K562 (cell line): ENCODE results near the gene ZNF358. TPM values are rescaled to one million over a fixed set of nuclear protein-coding genes. Genes with fewer than 3 reads are reported as not detected.

ENCODE experiments used
- BDP1 ChIP-seq: IDR thresholded peaks from 3 replicates; pipeline ENCODE4 v1.6.1; 2011; ENCODE audit not compliant: insufficient read length, insufficient read depth
- CBX2 ChIP-seq: fragments of 200-600 bp; sonication (generic); IDR thresholded peaks from one replicate; pipeline ENCODE4 v1.6.1; 2012; ENCODE audit warnings: mild to moderate bottlenecking, low read length, inconsistent platforms; ENCODE audit not compliant: insufficient read depth, poor library complexity, severe bottlenecking
- ELF4 ChIP-seq: fragments of 450-650 bp; formaldehyde crosslinking; IDR thresholded peaks from 2 replicates; pipeline ENCODE4 v1.4.0; 2022; ENCODE audit warnings: missing genetic modification characterization
- HIVEP1 ChIP-seq: fragments of 250-450 bp; sonication (Bioruptor Pico); IDR thresholded peaks from 2 replicates; pipeline ENCODE4 v1.4.0; 2020; ENCODE audit warnings: mild to moderate bottlenecking
- KDM5B ChIP-seq: fragments of 200-600 bp; sonication (generic); IDR thresholded peaks from 2 replicates; pipeline ENCODE4 v1.6.1; 2012; ENCODE audit warnings: low read depth, mild to moderate bottlenecking, moderate library complexity, low read length, control low read depth, inconsistent platforms; ENCODE audit not compliant: insufficient replicate concordance
- LCOR ChIP-seq: sonication (generic); formaldehyde crosslinking; IDR thresholded peaks from 2 replicates; pipeline ENCODE4 v1.8.0; 2022; ENCODE audit warnings: mild to moderate bottlenecking, missing genetic modification reagents
- MAX ChIP-seq: sonication (generic); formaldehyde crosslinking; IDR thresholded peaks from 2 replicates; pipeline ENCODE4 v1.9.0; 2022; ENCODE audit warnings: mild to moderate bottlenecking, missing genetic modification reagents
- NCOA6 ChIP-seq: fragments of 450-650 bp; IDR thresholded peaks from 2 replicates; pipeline ENCODE4 v1.6.1; 2017; ENCODE audit warnings: mild to moderate bottlenecking
- NFRKB ChIP-seq: fragments of 450-650 bp; IDR thresholded peaks from 2 replicates; pipeline ENCODE4 v1.6.1; 2016; ENCODE audit warnings: low read depth
- PCBP2 ChIP-seq: fragments of 200-400 bp; formaldehyde crosslinking; IDR thresholded peaks from 2 replicates; pipeline ENCODE4 v1.6.1; 2018; ENCODE audit warnings: low read length, low read depth, mild to moderate bottlenecking, moderate library complexity; ENCODE audit not compliant: poor library complexity, severe bottlenecking
- PHF21A ChIP-seq: fragments of 450-650 bp; IDR thresholded peaks from 2 replicates; pipeline ENCODE4 v1.6.1; 2017; ENCODE audit warnings: low read depth, borderline replicate concordance
- SAFB ChIP-seq: fragments of 200-400 bp; formaldehyde crosslinking; IDR thresholded peaks from 2 replicates; pipeline ENCODE4 v1.6.1; 2017; ENCODE audit warnings: low read depth, low read length, borderline replicate concordance
- TARDBP ChIP-seq: fragments of 450-650 bp; IDR thresholded peaks from 2 replicates; pipeline ENCODE4 v1.6.1; 2016
- ZFP1 ChIP-seq: fragments of 450-650 bp; formaldehyde crosslinking; IDR thresholded peaks from 2 replicates; pipeline ENCODE4 v1.4.0; 2020; ENCODE audit warnings: mild to moderate bottlenecking, mixed read lengths
- polyA plus RNA-seq, 8 experiments: library from polyadenylated mRNA; depleted of rRNA in 4 of 8; stranded (reverse) in 5 of 8; unstranded in 3 of 8; fragments of >200 nt; fragmentation: Nextera tagmentation in 2 of 8; fragmentation: Illumina TruSeq in 1 of 8; extraction: Ambion mirVana in 2 of 8; extraction: Trizol in 1 of 8; gene quantifications; 2 replicates each; pipeline versions ENCODE4 v1.2.1 to v1.2.3, GENCODE V29; 2011 to 2014; ENCODE audit warnings: inconsistent platforms in 1 of 8, missing spikeins in 1 of 8
- total RNA-seq, 7 experiments: library from RNA; depleted of rRNA in 6 of 7; stranded (reverse); fragments of >200 nt in 6 of 7; fragmentation: Illumina TruSeq in 2 of 7; extraction: Trizol in 2 of 7; gene quantifications; 2 replicates each; pipeline versions ENCODE4 v1.2.1 to v1.2.3, GENCODE V29; 2011 to 2021; ENCODE audit warnings: low replicate concordance in 1 of 7
- TF ChIP-seq, protein P1 (sequence below): fragments of 450-650 bp; IDR thresholded peaks from 2 replicates; pipeline ENCODE4 v1.6.1; 2016; ENCODE audit warnings: low read depth
- TF ChIP-seq, protein P2 (sequence below): sonication (generic); formaldehyde crosslinking; IDR thresholded peaks from 2 replicates; pipeline ENCODE4 v1.9.0; 2022; ENCODE audit warnings: mild to moderate bottlenecking, missing genetic modification reagents
- TF ChIP-seq, protein P3 (sequence below): fragments of 450-650 bp; IDR thresholded peaks from 2 replicates; pipeline ENCODE4 v1.6.1; 2016; ENCODE audit warnings: mild to moderate bottlenecking

Gene ZNF358
- total and polyA plus RNA-seq, 9 of the 15 experiments (the other 6 are each of a cell fraction or from before 2014, with no cell fraction given) = 0.04 to 17.2 (median 4.9) TPM

- TF ChIP-seq, protein P1, sequence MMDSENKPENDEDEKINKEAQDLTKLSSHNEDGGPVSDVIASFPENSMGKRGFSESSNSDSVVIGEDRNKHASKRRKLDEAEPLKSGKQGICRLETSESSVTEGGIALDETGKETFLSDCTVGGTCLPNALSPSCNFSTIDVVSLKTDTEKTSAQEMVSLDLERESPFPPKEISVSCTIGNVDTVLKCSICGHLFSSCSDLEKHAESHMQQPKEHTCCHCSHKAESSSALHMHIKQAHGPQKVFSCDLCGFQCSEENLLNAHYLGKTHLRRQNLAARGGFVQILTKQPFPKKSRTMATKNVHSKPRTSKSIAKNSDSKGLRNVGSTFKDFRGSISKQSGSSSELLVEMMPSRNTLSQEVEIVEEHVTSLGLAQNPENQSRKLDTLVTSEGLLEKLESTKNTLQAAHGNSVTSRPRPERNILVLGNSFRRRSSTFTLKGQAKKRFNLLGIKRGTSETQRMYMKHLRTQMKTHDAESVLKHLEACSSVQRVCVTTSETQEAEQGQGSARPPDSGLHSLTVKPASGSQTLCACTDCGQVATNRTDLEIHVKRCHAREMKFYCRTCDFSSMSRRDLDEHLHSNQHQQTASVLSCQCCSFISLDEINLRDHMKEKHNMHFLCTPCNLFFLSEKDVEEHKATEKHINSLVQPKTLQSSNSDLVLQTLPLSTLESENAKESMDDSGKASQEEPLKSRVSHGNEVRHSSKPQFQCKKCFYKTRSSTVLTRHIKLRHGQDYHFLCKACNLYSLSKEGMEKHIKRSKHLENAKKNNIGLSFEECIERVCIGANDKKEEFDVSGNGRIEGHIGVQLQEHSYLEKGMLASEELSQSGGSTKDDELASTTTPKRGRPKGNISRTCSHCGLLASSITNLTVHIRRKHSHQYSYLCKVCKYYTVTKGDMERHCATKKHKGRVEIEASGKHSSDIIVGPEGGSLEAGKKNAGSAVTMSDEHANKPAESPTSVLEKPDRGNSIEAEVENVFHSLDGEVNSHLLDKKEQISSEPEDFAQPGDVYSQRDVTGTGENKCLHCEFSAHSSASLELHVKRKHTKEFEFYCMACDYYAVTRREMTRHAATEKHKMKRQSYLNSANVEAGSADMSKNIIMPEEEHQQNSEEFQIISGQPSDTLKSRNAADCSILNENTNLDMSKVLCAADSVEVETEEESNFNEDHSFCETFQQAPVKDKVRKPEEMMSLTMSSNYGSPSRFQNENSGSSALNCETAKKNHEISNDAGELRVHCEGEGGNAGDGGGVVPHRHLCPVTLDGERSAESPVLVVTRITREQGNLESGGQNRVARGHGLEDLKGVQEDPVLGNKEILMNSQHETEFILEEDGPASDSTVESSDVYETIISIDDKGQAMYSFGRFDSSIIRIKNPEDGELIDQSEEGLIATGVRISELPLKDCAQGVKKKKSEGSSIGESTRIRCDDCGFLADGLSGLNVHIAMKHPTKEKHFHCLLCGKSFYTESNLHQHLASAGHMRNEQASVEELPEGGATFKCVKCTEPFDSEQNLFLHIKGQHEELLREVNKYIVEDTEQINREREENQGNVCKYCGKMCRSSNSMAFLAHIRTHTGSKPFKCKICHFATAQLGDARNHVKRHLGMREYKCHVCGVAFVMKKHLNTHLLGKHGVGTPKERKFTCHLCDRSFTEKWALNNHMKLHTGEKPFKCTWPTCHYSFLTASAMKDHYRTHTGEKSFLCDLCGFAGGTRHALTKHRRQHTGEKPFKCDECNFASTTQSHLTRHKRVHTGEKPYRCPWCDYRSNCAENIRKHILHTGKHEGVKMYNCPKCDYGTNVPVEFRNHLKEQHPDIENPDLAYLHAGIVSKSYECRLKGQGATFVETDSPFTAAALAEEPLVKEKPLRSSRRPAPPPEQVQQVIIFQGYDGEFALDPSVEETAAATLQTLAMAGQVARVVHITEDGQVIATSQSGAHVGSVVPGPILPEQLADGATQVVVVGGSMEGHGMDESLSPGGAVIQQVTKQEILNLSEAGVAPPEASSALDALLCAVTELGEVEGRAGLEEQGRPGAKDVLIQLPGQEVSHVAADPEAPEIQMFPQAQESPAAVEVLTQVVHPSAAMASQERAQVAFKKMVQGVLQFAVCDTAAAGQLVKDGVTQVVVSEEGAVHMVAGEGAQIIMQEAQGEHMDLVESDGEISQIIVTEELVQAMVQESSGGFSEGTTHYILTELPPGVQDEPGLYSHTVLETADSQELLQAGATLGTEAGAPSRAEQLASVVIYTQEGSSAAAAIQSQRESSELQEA = peak; percentile 33; the same call in 1 of the 2 replicates
- no peak for TF ChIP-seq HIVEP1
- TF ChIP-seq ELF4 (CRISPR knock-in tag) = peak; percentile 94
- TF ChIP-seq, protein P2, sequence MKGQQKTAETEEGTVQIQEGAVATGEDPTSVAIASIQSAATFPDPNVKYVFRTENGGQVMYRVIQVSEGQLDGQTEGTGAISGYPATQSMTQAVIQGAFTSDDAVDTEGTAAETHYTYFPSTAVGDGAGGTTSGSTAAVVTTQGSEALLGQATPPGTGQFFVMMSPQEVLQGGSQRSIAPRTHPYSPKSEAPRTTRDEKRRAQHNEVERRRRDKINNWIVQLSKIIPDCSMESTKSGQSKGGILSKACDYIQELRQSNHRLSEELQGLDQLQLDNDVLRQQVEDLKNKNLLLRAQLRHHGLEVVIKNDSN (CRISPR knock-in tag) = peak; percentile 24; the same call in 1 of the 2 replicates
- peak; percentile 66; the same call in 1 of the 2 replicates for TF ChIP-seq NFRKB
- TF ChIP-seq, protein P3, sequence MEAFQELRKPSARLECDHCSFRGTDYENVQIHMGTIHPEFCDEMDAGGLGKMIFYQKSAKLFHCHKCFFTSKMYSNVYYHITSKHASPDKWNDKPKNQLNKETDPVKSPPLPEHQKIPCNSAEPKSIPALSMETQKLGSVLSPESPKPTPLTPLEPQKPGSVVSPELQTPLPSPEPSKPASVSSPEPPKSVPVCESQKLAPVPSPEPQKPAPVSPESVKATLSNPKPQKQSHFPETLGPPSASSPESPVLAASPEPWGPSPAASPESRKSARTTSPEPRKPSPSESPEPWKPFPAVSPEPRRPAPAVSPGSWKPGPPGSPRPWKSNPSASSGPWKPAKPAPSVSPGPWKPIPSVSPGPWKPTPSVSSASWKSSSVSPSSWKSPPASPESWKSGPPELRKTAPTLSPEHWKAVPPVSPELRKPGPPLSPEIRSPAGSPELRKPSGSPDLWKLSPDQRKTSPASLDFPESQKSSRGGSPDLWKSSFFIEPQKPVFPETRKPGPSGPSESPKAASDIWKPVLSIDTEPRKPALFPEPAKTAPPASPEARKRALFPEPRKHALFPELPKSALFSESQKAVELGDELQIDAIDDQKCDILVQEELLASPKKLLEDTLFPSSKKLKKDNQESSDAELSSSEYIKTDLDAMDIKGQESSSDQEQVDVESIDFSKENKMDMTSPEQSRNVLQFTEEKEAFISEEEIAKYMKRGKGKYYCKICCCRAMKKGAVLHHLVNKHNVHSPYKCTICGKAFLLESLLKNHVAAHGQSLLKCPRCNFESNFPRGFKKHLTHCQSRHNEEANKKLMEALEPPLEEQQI = no peak
- TF ChIP-seq NCOA6 = no peak
- TF ChIP-seq PCBP2 = no peak
- TF ChIP-seq BDP1 = no peak
- TF ChIP-seq SAFB = no peak
- TF ChIP-seq CBX2 = no peak
- no peak for TF ChIP-seq ZFP1 (CRISPR knock-in tag)
- no peak for TF ChIP-seq PHF21A
- peak; percentile 70 for TF ChIP-seq KDM5B
- 0 out of 2 replicates have a peak, but pooled peaks have one; percentile 20 for TF ChIP-seq MAX (CRISPR knock-in tag)
- TF ChIP-seq LCOR = no peak
- TF ChIP-seq TARDBP = 0 out of 2 replicates have a peak, but pooled peaks have one; percentile 20
These were observed 21.3 kb upstream of the ZNF358 start (continued) for GRCh38 chr19:7494416-7495098.
